Vagina (tissue), 2 donors: ENCODE data around the gene TMEM37.

ENCODE experiments used
- CTCF ChIP-seq, 3 experiments: fragments of 450-650 bp in 2 of 3; fragments of 200-600 bp in 1 of 3; sonication (generic) in 1 of 3; IDR thresholded peaks; one replicate each; pipeline ENCODE4 v1.5.1; 2017 to 2019; ENCODE audit warnings: antibody characterized with exemption in 3 of 3, mild to moderate bottlenecking in 2 of 3, moderate library complexity in 2 of 3
- POLR2A ChIP-seq, 2 donors: fragments of 450-650 bp; IDR thresholded peaks; one replicate each; pipeline ENCODE4 v1.6.1; 2017; ENCODE audit warnings: antibody characterized with exemption in 2 of 2, mild to moderate bottlenecking in 2 of 2, moderate library complexity in 2 of 2

DNA sequence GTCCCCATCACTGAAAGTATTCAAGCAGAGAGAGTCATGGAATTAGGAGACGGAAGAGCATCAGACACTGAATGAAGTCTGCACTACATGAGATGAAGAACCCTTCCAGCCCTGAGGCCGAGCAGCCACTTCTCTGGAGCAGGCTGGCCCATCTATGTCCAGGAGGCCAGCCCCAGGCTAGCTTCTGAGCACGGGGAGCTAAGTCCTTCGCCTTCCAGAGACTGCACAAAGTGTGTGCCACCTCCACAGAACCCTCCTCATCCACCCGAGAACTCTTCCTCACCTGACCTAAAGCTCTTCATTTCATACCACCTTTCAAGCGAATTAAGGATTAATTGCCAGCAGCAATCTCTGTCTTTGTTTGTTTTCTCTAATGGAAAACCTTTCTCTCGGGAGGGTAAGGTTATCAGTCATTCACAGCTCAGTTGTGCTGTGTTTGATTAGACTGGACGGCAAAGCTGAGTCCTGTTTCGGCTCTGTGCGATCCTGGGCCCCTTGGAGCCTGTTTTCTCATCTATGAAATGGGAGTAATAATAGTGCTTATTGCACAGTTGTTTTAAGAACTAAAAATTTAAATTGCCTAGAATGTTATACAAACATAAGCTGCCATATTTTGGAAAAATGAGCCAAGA lies 54.7 kb downstream of the TMEM37 start:
- TF ChIP-seq CTCF (IDR thresholded peaks at IDR 0.05): no peak
- TF ChIP-seq POLR2A (IDR thresholded peaks at IDR 0.05): no peak
